ENCODE results near the gene HDAC2. TPM values are rescaled to one million over a fixed set of nuclear protein-coding genes. Genes with fewer than 3 reads are reported as not detected.

Gene HDAC2
- total and polyA plus RNA-seq, 2 of the 13 experiments (the other 11 are each of a cell fraction or from before 2014, with no cell fraction given) = 99.6 to 114 TPM

- Histone ChIP-seq H3K4me2 (ENCODE audit: low read depth, low read length) (no peak overlapping the region), H3K27me3 (ENCODE audit: control insufficient read depth in 1 of 2, insufficient read depth in 2 of 2, low read length in 2 of 2) (no peaks in the 10 kb centered on the region), H3K79me2 (ENCODE audit: insufficient read depth, low read length) (no peaks in the 10 kb centered on the region), H2AFZ (ENCODE audit: low read length) (no peak overlapping the region), H3K4me1 (ENCODE audit: insufficient read depth, low read length) (no peaks in the 10 kb centered on the region), H4K20me1 (ENCODE audit: insufficient read depth, low read length) (no peaks in the 10 kb centered on the region), H3K27ac (ENCODE audit: extremely low read length, insufficient read depth, low read length) (no peak overlapping the region), H3K9me3 (ENCODE audit: low read length) (no peaks in the 10 kb centered on the region), H3K36me3 (replicated peaks in 1 of 2; ENCODE audit: control insufficient read depth in 1 of 2, insufficient read depth in 2 of 2, low read length in 2 of 2) (no peaks in the 10 kb centered on the region), H3K4me3 (replicated peaks in 1 of 3; ENCODE audit: insufficient read depth in 1 of 3, low read depth in 2 of 3, low read length in 3 of 3) (no peak overlapping the region), H3K9ac (ENCODE audit: insufficient read depth, low read depth, low read length) (no peak overlapping the region)
- 16% methylated on average over 6 of the region's 6 CpGs for WGBS (ENCODE audit: low lambda C conversion rate)
- TF ChIP-seq, protein P1, sequence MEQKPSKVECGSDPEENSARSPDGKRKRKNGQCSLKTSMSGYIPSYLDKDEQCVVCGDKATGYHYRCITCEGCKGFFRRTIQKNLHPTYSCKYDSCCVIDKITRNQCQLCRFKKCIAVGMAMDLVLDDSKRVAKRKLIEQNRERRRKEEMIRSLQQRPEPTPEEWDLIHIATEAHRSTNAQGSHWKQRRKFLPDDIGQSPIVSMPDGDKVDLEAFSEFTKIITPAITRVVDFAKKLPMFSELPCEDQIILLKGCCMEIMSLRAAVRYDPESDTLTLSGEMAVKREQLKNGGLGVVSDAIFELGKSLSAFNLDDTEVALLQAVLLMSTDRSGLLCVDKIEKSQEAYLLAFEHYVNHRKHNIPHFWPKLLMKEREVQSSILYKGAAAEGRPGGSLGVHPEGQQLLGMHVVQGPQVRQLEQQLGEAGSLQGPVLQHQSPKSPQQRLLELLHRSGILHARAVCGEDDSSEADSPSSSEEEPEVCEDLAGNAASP (CRISPR knock-in tag; IDR thresholded peaks at IDR 0.05; ENCODE audit: borderline replicate concordance) = no peak
- 0 out of 2 replicates have a peak, but pooled peaks have one; percentile 17 for TF ChIP-seq ATF7 (IDR thresholded peaks at IDR 0.05)
- no peak for TF ChIP-seq ATF7 (CRISPR knock-in tag; IDR thresholded peaks at IDR 0.05)
- ChIA-PET POLR2A (no interaction called here), CTCF (ENCODE audit: low intra/inter-chr PET ratio, low total read pairs) (no interaction called here)
- ATAC-seq = no peak
- no TSS peak for BruUV-seq (replicated peaks)
- in situ Hi-C loops (cut with HindIII; ENCODE audit: extremely low pct_ligation_motif_present, low pct_unique_long_range_greater_than_20kb) (no loop called here), intact Hi-C loops (cut with micrococcal nuclease; ENCODE audit: unreplicated experiment) (no loop called here)
- DNase-seq (ENCODE audit: low spot score) = no peak
- no peak for FAIRE-seq
Observed at GRCh38 chr6:113894712-113895674, 76.0 kb downstream of the HDAC2 start.

- no peak overlapping the region for H3K9ac ChIP-seq (ENCODE audit: insufficient read depth, low read depth, low read length)
- H4K20me1 ChIP-seq (ENCODE audit: insufficient read depth, low read length) = no peaks in the 10 kb centered on the region
- in situ Hi-C loops (cut with HindIII; ENCODE audit: extremely low pct_ligation_motif_present, low pct_unique_long_range_greater_than_20kb) = no loop called here
- no peak overlapping the region for H3K4me2 ChIP-seq (ENCODE audit: low read depth, low read length)
- no peak overlapping the region for H2AFZ ChIP-seq (ENCODE audit: low read length)
- no peak for TF ChIP-seq ZNF326 (CRISPR knock-in tag; IDR thresholded peaks at IDR 0.05; ENCODE audit: borderline replicate concordance)
- no peak for TF ChIP-seq ELF4 (CRISPR knock-in tag; IDR thresholded peaks at IDR 0.05; ENCODE audit: borderline replicate concordance)
- TF ChIP-seq ELF3 (CRISPR knock-in tag; IDR thresholded peaks at IDR 0.05) = no peak
- TF ChIP-seq POLR2AphosphoS2 (IDR thresholded peaks at IDR 0.05; ENCODE audit: low read depth, low read length) = no peak
- no peak for TF ChIP-seq ZNF556 (CRISPR knock-in tag; IDR thresholded peaks at IDR 0.05; ENCODE audit: borderline replicate concordance)
- TF ChIP-seq ZNF562 (CRISPR knock-in tag; IDR thresholded peaks at IDR 0.05; ENCODE audit: borderline replicate concordance) = no peak
- peak; percentile 45; the same call in 1 of the 2 replicates for TF ChIP-seq MAFF (IDR thresholded peaks at IDR 0.05; ENCODE audit: low read depth, low read length)
- no peak for TF ChIP-seq NRL (CRISPR knock-in tag; IDR thresholded peaks at IDR 0.05; ENCODE audit: borderline replicate concordance)
- peak; percentile 48 to 71; a peak in 2 of 4 replicates for TF ChIP-seq MAFK (conservative IDR thresholded peaks at IDR 0.05 in 1 of 2, IDR thresholded peaks at IDR 0.05 in 1 of 2; ENCODE audit: low read length in 2 of 2)
- H3K27ac ChIP-seq (ENCODE audit: extremely low read length, insufficient read depth, low read length) = no peak overlapping the region
- WGBS (ENCODE audit: low lambda C conversion rate) = 55% methylated on average over 3 of the region's 3 CpGs
- no peaks in the 10 kb centered on the region for H3K79me2 ChIP-seq (ENCODE audit: insufficient read depth, low read length)
- H3K27me3 ChIP-seq (ENCODE audit: control insufficient read depth in 1 of 2, insufficient read depth in 2 of 2, low read length in 2 of 2) = no peaks in the 10 kb centered on the region
- H3K36me3 ChIP-seq (replicated peaks in 1 of 2; ENCODE audit: control insufficient read depth in 1 of 2, insufficient read depth in 2 of 2, low read length in 2 of 2) = no peaks in the 10 kb centered on the region
- no peak overlapping the region for H3K4me3 ChIP-seq (replicated peaks in 1 of 3; ENCODE audit: insufficient read depth in 1 of 3, low read depth in 2 of 3, low read length in 3 of 3)
- ChIA-PET CTCF (ENCODE audit: low intra/inter-chr PET ratio, low total read pairs) (no interaction called here), POLR2A (no interaction called here)
- no peaks in the 10 kb centered on the region for H3K9me3 ChIP-seq (ENCODE audit: low read length)
- H3K4me1 ChIP-seq (ENCODE audit: insufficient read depth, low read length) = no peaks in the 10 kb centered on the region
- ATAC-seq (no peak), DNase-seq (ENCODE audit: low spot score) (no peak), FAIRE-seq (no peak)
- intact Hi-C loops (cut with micrococcal nuclease; ENCODE audit: unreplicated experiment) = no loop called here
- BruUV-seq (replicated peaks) = no TSS peak
Observed at GRCh38 chr6:113893866-113894265, 77.1 kb downstream of the HDAC2 start.
